Measurements from ENCODE around the gene KIFC3. TPM values are rescaled to one million over a fixed set of nuclear protein-coding genes. Genes with fewer than 3 reads are reported as not detected.

KIFC3 gene
- total and polyA plus RNA-seq, 2 of the 13 experiments (the other 11 are each of a cell fraction or from before 2014, with no cell fraction given) = 42.1 to 45.3 TPM

DNA sequence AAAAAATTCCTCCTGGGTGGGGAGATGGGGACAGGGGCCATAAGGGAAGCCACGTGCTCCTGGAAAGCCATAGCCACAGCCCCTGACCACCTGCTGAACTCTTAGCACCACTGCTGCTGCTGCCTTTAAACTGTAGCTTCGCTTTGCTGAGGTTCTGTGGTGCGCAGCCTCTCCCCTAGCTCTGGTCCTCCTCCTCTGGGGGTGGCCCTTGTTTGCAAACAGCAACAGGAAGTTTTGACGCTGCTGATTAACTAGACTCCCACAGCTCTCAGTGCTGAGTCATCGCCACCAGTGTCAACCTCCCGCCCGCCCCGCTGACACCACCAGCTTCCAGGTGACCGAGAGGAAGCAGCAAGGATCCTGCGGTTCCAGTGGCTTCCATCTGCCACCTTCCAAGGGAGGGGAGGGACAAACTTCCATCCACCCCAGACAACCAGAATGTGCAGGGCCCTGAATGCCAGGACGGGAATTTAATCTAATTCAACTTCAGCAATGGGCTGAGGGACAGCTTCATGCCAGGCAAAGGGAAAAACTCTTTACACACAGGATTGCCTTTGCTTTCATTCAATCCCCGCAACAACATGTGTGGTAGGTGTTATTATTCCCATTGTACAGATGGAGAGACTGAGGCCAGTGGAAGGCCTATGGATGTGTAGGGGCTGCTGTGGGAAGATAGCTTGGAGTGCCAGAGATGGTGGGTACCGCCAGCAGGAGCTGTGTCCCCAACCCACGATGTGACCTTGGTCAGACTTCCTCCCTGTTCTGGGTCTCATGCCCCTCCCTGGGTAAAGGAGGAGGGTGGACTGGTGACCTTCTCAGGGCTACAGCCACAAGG is 8.1 kb upstream of the KIFC3 start (continued):
- TF ChIP-seq, protein P1, sequence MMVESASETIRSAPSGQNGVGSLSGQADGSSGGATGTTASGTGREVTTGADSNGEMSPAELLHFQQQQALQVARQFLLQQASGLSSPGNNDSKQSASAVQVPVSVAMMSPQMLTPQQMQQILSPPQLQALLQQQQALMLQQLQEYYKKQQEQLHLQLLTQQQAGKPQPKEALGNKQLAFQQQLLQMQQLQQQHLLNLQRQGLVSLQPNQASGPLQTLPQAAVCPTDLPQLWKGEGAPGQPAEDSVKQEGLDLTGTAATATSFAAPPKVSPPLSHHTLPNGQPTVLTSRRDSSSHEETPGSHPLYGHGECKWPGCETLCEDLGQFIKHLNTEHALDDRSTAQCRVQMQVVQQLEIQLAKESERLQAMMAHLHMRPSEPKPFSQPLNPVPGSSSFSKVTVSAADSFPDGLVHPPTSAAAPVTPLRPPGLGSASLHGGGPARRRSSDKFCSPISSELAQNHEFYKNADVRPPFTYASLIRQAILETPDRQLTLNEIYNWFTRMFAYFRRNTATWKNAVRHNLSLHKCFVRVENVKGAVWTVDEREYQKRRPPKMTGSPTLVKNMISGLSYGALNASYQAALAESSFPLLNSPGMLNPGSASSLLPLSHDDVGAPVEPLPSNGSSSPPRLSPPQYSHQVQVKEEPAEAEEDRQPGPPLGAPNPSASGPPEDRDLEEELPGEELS (CRISPR knock-in tag; IDR thresholded peaks at IDR 0.05) = peak; percentile 100
- TF ChIP-seq KAT8 (CRISPR knock-in tag; IDR thresholded peaks at IDR 0.05) = peak; percentile 87
- TF ChIP-seq ZNF430 (CRISPR knock-in tag; IDR thresholded peaks at IDR 0.05) = peak; percentile 68; the same call in 1 of the 2 replicates
- no peak for TF ChIP-seq NKX3-1 (CRISPR knock-in tag; IDR thresholded peaks at IDR 0.05)
- TF ChIP-seq ARID2 (CRISPR knock-in tag; IDR thresholded peaks at IDR 0.05; ENCODE audit: borderline replicate concordance) = no peak; the same call in 1 of the 2 replicates
- TF ChIP-seq PHF8 (CRISPR knock-in tag; IDR thresholded peaks at IDR 0.05) = no peak
- TF ChIP-seq, protein P2, sequence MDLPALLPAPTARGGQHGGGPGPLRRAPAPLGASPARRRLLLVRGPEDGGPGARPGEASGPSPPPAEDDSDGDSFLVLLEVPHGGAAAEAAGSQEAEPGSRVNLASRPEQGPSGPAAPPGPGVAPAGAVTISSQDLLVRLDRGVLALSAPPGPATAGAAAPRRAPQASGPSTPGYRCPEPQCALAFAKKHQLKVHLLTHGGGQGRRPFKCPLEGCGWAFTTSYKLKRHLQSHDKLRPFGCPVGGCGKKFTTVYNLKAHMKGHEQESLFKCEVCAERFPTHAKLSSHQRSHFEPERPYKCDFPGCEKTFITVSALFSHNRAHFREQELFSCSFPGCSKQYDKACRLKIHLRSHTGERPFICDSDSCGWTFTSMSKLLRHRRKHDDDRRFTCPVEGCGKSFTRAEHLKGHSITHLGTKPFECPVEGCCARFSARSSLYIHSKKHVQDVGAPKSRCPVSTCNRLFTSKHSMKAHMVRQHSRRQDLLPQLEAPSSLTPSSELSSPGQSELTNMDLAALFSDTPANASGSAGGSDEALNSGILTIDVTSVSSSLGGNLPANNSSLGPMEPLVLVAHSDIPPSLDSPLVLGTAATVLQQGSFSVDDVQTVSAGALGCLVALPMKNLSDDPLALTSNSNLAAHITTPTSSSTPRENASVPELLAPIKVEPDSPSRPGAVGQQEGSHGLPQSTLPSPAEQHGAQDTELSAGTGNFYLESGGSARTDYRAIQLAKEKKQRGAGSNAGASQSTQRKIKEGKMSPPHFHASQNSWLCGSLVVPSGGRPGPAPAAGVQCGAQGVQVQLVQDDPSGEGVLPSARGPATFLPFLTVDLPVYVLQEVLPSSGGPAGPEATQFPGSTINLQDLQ (CRISPR knock-in tag; IDR thresholded peaks at IDR 0.05) = no peak
- peak; percentile 95 for TF ChIP-seq FOXK1 (CRISPR knock-in tag; IDR thresholded peaks at IDR 0.05; ENCODE audit: borderline replicate concordance, low read depth)
- TF ChIP-seq FOXA1 (IDR thresholded peaks at IDR 0.05) = no peak
- TF ChIP-seq FOXA1 (CRISPR knock-in tag; IDR thresholded peaks at IDR 0.05) = peak; percentile 83
- TF ChIP-seq ZNF75D (CRISPR knock-in tag; IDR thresholded peaks at IDR 0.05; ENCODE audit: borderline replicate concordance) = no peak
- peak; percentile 78 for TF ChIP-seq THAP11 (CRISPR knock-in tag; IDR thresholded peaks at IDR 0.05)
- TF ChIP-seq FOXO1 (CRISPR knock-in tag; IDR thresholded peaks at IDR 0.05) = peak; percentile 89; the same call in 1 of the 2 replicates
- TF ChIP-seq, protein P3, sequence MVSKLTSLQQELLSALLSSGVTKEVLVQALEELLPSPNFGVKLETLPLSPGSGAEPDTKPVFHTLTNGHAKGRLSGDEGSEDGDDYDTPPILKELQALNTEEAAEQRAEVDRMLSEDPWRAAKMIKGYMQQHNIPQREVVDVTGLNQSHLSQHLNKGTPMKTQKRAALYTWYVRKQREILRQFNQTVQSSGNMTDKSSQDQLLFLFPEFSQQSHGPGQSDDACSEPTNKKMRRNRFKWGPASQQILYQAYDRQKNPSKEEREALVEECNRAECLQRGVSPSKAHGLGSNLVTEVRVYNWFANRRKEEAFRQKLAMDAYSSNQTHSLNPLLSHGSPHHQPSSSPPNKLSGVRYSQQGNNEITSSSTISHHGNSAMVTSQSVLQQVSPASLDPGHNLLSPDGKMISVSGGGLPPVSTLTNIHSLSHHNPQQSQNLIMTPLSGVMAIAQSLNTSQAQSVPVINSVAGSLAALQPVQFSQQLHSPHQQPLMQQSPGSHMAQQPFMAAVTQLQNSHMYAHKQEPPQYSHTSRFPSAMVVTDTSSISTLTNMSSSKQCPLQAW (CRISPR knock-in tag; IDR thresholded peaks at IDR 0.05) = peak; percentile 89
- TF ChIP-seq, protein P4, sequence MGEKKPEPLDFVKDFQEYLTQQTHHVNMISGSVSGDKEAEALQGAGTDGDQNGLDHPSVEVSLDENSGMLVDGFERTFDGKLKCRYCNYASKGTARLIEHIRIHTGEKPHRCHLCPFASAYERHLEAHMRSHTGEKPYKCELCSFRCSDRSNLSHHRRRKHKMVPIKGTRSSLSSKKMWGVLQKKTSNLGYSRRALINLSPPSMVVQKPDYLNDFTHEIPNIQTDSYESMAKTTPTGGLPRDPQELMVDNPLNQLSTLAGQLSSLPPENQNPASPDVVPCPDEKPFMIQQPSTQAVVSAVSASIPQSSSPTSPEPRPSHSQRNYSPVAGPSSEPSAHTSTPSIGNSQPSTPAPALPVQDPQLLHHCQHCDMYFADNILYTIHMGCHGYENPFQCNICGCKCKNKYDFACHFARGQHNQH (CRISPR knock-in tag; IDR thresholded peaks at IDR 0.05) = peak; percentile 92
- peak; percentile 46; the same call in 1 of the 2 replicates for TF ChIP-seq ZNF543 (CRISPR knock-in tag; IDR thresholded peaks at IDR 0.05)
- TF ChIP-seq ZBTB38 (CRISPR knock-in tag; IDR thresholded peaks at IDR 0.05) = peak; percentile 85
- TF ChIP-seq, protein P5, sequence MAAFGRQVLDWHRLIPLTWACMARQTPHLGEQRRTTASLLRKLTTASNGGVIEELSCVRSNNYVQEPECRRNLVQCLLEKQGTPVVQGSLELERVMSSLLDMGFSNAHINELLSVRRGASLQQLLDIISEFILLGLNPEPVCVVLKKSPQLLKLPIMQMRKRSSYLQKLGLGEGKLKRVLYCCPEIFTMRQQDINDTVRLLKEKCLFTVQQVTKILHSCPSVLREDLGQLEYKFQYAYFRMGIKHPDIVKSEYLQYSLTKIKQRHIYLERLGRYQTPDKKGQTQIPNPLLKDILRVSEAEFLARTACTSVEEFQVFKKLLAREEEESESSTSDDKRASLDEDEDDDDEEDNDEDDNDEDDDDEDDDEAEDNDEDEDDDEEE (CRISPR knock-in tag; IDR thresholded peaks at IDR 0.05) = no peak
- no peak for TF ChIP-seq ARNT (IDR thresholded peaks at IDR 0.05)
- TF ChIP-seq ZNF17 (CRISPR knock-in tag; IDR thresholded peaks at IDR 0.05) = no peak
- peak; percentile 25; the same call in 1 of the 2 replicates for TF ChIP-seq HHEX (CRISPR knock-in tag; IDR thresholded peaks at IDR 0.05)
- TF ChIP-seq ZNF337 (CRISPR knock-in tag; IDR thresholded peaks at IDR 0.05; ENCODE audit: borderline replicate concordance, low read depth) = no peak
- TF ChIP-seq STAT5B (CRISPR knock-in tag; IDR thresholded peaks at IDR 0.05) = no peak

All from HepG2 (cell line).